H9 (cell line): ENCODE data around the gene MICALL1. TPM values are rescaled to one million over a fixed set of nuclear protein-coding genes. Genes with fewer than 3 reads are reported as not detected.

ENCODE experiments used
- DNase-seq: peaks from one replicate; pipeline ENCODE4 v3.0.0-alpha.2; 2017
- H2AFZ ChIP-seq: one replicate; pipeline ENCODE4 v1.6.1; 2013; ENCODE audit warnings: mild to moderate bottlenecking, low read length, control low read depth, moderate library complexity
- H2AK5ac ChIP-seq: 2 replicates; pipeline ENCODE4 v1.6.1; 2013; ENCODE audit warnings: low read length, control low read depth, mixed read lengths; ENCODE audit not compliant: insufficient read length
- H2BK120ac ChIP-seq: one replicate; pipeline ENCODE4 v1.6.1; 2013; ENCODE audit warnings: low read depth, mild to moderate bottlenecking, low read length, control low read depth, inconsistent platforms; ENCODE audit not compliant: poor library complexity, severe bottlenecking
- H2BK12ac ChIP-seq: 2 replicates; pipeline ENCODE4 v1.6.1; 2013; ENCODE audit warnings: low read length, control low read depth, mixed read lengths, low read depth; ENCODE audit not compliant: insufficient read length
- H2BK15ac ChIP-seq: 2 replicates; pipeline ENCODE4 v1.6.1; 2013; ENCODE audit warnings: low read depth, low read length, control low read depth
- H2BK20ac ChIP-seq: one replicate; pipeline ENCODE4 v1.6.1; 2013; ENCODE audit warnings: low read depth, mild to moderate bottlenecking, low read length, control low read depth, inconsistent platforms; ENCODE audit not compliant: poor library complexity, severe bottlenecking
- H2BK5ac ChIP-seq: 2 replicates; pipeline ENCODE4 v1.6.1; 2013; ENCODE audit warnings: low read length, control low read depth, mixed read lengths; ENCODE audit not compliant: insufficient read length
- H3K14ac ChIP-seq: 2 replicates; pipeline ENCODE4 v1.6.1; 2013; ENCODE audit warnings: low read length, control low read depth; ENCODE audit not compliant: insufficient read depth
- H3K18ac ChIP-seq: 2 replicates; pipeline ENCODE4 v1.6.1; 2013; ENCODE audit warnings: low read depth, mild to moderate bottlenecking, mixed read lengths, low read length, control low read depth; ENCODE audit not compliant: insufficient read length
- H3K23ac ChIP-seq: 2 replicates; pipeline ENCODE4 v1.6.1; 2013; ENCODE audit warnings: low read length, control low read depth, mixed read lengths, low read depth; ENCODE audit not compliant: insufficient read length
- H3K23me2 ChIP-seq: 2 replicates; pipeline ENCODE4 v1.6.1; 2013; ENCODE audit warnings: low read depth, mild to moderate bottlenecking, mixed read lengths, low read length, control low read depth; ENCODE audit not compliant: insufficient read length, poor library complexity, severe bottlenecking
- H3K27ac ChIP-seq: 2 replicates; pipeline ENCODE4 v1.5.1; 2013; ENCODE audit warnings: low read length, control low read depth, mixed read lengths, low read depth; ENCODE audit not compliant: insufficient read length
- H3K27me3 ChIP-seq: 2 replicates; pipeline ENCODE4 v1.6.1; 2013; ENCODE audit warnings: low read length, control low read depth, inconsistent platforms; ENCODE audit not compliant: insufficient read depth
- H3K4ac ChIP-seq: 2 replicates; pipeline ENCODE4 v1.6.1; 2013; ENCODE audit warnings: low read depth, mild to moderate bottlenecking, control low read depth, inconsistent platforms, low read length, moderate library complexity
- H3K4me1 ChIP-seq: 2 replicates; pipeline ENCODE4 v1.6.1; 2013; ENCODE audit warnings: low read length, control low read depth, inconsistent platforms; ENCODE audit not compliant: insufficient read depth
- H3K4me2 ChIP-seq: 2 replicates; pipeline ENCODE4 v1.6.1; 2013; ENCODE audit warnings: low read length, control low read depth, mixed read lengths; ENCODE audit not compliant: insufficient read length, insufficient read depth
- H3K56ac ChIP-seq: 2 replicates; pipeline ENCODE4 v1.6.1; 2013; ENCODE audit warnings: low read depth, mild to moderate bottlenecking, mixed read lengths, low read length, control low read depth; ENCODE audit not compliant: insufficient read length
- H3K79me1 ChIP-seq: 2 replicates; pipeline ENCODE4 v1.6.1; 2013; ENCODE audit warnings: low read depth, mild to moderate bottlenecking, moderate library complexity, low read length, control low read depth, inconsistent platforms; ENCODE audit not compliant: insufficient read depth, poor library complexity, severe bottlenecking
- H3K79me2 ChIP-seq: 2 replicates; pipeline ENCODE4 v1.6.1; 2013; ENCODE audit warnings: low read length, control low read depth, inconsistent platforms; ENCODE audit not compliant: insufficient read depth
- H3K9ac ChIP-seq: 2 replicates; pipeline ENCODE4 v1.6.1; 2013; ENCODE audit warnings: low read length, control low read depth, mixed read lengths; ENCODE audit not compliant: insufficient read length; ENCODE audit errors: extremely low read depth
- H3K9me3 ChIP-seq: one replicate; pipeline ENCODE4 v1.6.1; 2013; ENCODE audit warnings: low read depth, low read length, inconsistent platforms; ENCODE audit not compliant: control insufficient read depth
- H3T11ph ChIP-seq: one replicate; pipeline ENCODE4 v1.6.1; 2013; ENCODE audit warnings: mild to moderate bottlenecking, low read length, control low read depth, inconsistent platforms
- H4K20me1 ChIP-seq: one replicate; pipeline ENCODE4 v1.6.1; 2013; ENCODE audit not compliant: control insufficient read depth, insufficient read length, insufficient read depth
- H4K5ac ChIP-seq: 2 replicates; pipeline ENCODE4 v1.6.1; 2013; ENCODE audit warnings: low read depth, mild to moderate bottlenecking, mixed read lengths, low read length, control low read depth; ENCODE audit not compliant: insufficient read length
- H4K8ac ChIP-seq: replicated peaks from 2 replicates; pipeline ENCODE4 v1.6.1; 2013; ENCODE audit warnings: low read length, control low read depth, mixed read lengths, low read depth; ENCODE audit not compliant: insufficient read length
- H4K91ac ChIP-seq: 2 replicates; pipeline ENCODE4 v1.6.1; 2013; ENCODE audit warnings: low read depth, mild to moderate bottlenecking, moderate library complexity, mixed read lengths, low read length, control low read depth; ENCODE audit not compliant: insufficient read length
- H3K27ac Mint-ChIP-seq, 3 experiments: 2 replicates in 2 of 3; 3 replicates in 1 of 3; pipeline ENCODE4 v1.8.0; 2020 to 2021; ENCODE audit warnings: mixed read lengths in 3 of 3, mild to moderate bottlenecking in 1 of 3, moderate library complexity in 1 of 3
- H3K27me3 Mint-ChIP-seq: 2 replicates; pipeline ENCODE4 v1.8.0; 2021; ENCODE audit warnings: low read depth, mild to moderate bottlenecking, moderate library complexity, mixed read lengths
- H3K36me3 Mint-ChIP-seq, 3 experiments: 2 replicates in 2 of 3; 3 replicates in 1 of 3; pipeline ENCODE4 v1.8.0; 2020 to 2021; ENCODE audit warnings: low read depth in 3 of 3, mixed read lengths in 3 of 3; ENCODE audit not compliant: insufficient read depth in 1 of 3
- H3K4me1 Mint-ChIP-seq, 2 experiments: 2 replicates each; pipeline ENCODE4 v1.8.0; 2020; ENCODE audit warnings: mixed read lengths in 2 of 2
- H3K4me3 Mint-ChIP-seq, 2 experiments: 2 replicates in 1 of 2; 3 replicates in 1 of 2; pipeline ENCODE4 v1.8.0; 2020 to 2021; ENCODE audit warnings: mild to moderate bottlenecking in 2 of 2, mixed read lengths in 2 of 2, moderate library complexity in 1 of 2
- H3K9me3 Mint-ChIP-seq, 2 experiments: 2 replicates in 1 of 2; 3 replicates in 1 of 2; pipeline ENCODE4 v1.8.0; 2020; ENCODE audit warnings: mild to moderate bottlenecking in 2 of 2, mixed read lengths in 2 of 2, moderate library complexity in 1 of 2
- WGBS: extraction: QIAGEN DNeasy Blood & Tissue Kit; methylation state at CpG from one replicate; pipeline ENCODE4 v1.1.7; 2013; ENCODE audit warnings: missing lambda C conversion rate, low lambda C conversion rate, mixed read lengths; ENCODE audit not compliant: insufficient read length; ENCODE audit errors: extremely low coverage; 5-methylcytosine and 5-hydroxymethylcytosine counted together
- total RNA-seq: library from RNA; stranded (reverse); gene quantifications from 2 replicates; pipeline ENCODE4 v1.2.1, GENCODE V29; 2021
- TF ChIP-seq, protein P1 (sequence below): fragments of 200-600 bp; sonication (generic); conservative IDR thresholded peaks from 3 replicates; pipeline ENCODE4 v1.8.0; 2021; ENCODE audit warnings: antibody characterized with exemption, mild to moderate bottlenecking

MICALL1 gene
- total RNA-seq, 1 experiment from 2014 or later: 33.3 TPM

DNA sequence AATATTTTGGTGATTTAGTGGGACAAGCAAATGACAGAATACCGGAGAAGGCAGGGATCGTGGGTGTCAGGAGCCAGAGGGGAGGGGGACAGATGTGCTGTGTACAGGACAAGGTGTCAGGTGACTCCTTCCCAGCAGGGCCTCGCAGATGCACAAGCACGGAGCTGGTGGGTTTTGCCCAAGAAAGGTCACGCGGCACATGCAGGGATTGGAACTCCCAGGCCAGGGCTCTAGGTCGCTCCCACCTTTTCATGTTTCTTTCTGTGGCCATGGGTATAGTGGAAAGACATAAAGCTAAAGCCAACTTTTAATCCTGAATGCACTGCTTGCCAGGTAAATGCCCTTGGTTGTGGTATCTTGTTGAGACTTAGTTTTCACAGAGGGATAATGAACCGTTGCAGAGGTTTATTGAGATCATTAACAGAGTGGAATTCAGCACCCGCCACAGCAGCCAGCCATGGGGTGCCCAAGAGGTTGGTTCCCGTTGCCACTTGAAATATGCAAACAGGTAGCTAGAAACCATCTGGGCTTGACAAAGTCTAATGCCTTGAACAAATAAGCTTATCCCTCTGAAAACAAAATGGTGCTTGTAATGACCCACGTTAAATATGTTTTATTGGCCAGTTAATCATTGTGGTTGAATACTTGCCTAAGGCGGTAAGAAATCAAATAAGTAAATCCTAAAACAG, 37.2 kb downstream of the MICALL1 start:
- peaks cover 0 to 4% of the 10 kb centered on the region in 2 experiments; a peak in 1 of 4 replicates for H3K4me1 Mint-ChIP-seq
- peaks cover 0 to 26% (median 14%) of the 10 kb centered on the region in 3 experiments; a peak in 6 of 7 replicates for H3K36me3 Mint-ChIP-seq
- no peaks in the 10 kb centered on the region for H3K79me2 ChIP-seq
- no peak overlapping the region for H2BK120ac ChIP-seq
- H2AK5ac ChIP-seq: no peak overlapping the region
- H2BK12ac ChIP-seq: no peak overlapping the region
- no peak overlapping the region for H4K5ac ChIP-seq
- H3K27me3 Mint-ChIP-seq: no peaks in the 10 kb centered on the region
- no peak overlapping the region for H4K91ac ChIP-seq
- H3K14ac ChIP-seq: no peak overlapping the region
- no peaks in the 10 kb centered on the region for H3K79me1 ChIP-seq
- no peak overlapping the region for H3K56ac ChIP-seq
- H3K9me3 Mint-ChIP-seq: no peaks in the 10 kb centered on the region
- no CpG with 5 or more reads among the region's 12 CpGs for WGBS
- TF ChIP-seq, protein P1, sequence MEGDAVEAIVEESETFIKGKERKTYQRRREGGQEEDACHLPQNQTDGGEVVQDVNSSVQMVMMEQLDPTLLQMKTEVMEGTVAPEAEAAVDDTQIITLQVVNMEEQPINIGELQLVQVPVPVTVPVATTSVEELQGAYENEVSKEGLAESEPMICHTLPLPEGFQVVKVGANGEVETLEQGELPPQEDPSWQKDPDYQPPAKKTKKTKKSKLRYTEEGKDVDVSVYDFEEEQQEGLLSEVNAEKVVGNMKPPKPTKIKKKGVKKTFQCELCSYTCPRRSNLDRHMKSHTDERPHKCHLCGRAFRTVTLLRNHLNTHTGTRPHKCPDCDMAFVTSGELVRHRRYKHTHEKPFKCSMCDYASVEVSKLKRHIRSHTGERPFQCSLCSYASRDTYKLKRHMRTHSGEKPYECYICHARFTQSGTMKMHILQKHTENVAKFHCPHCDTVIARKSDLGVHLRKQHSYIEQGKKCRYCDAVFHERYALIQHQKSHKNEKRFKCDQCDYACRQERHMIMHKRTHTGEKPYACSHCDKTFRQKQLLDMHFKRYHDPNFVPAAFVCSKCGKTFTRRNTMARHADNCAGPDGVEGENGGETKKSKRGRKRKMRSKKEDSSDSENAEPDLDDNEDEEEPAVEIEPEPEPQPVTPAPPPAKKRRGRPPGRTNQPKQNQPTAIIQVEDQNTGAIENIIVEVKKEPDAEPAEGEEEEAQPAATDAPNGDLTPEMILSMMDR: no peak
- H2BK20ac ChIP-seq: no peak overlapping the region
- H3K9ac ChIP-seq: no peak overlapping the region
- H4K20me1 ChIP-seq: no peaks in the 10 kb centered on the region
- H2AFZ ChIP-seq: no peak overlapping the region
- H3K27ac Mint-ChIP-seq: no peak overlapping the region; a peak in 1 of 7 replicates
- H3K4me2 ChIP-seq: no peak overlapping the region
- DNase-seq: no peak
- no peak overlapping the region for H3K27ac ChIP-seq
- H3K27me3 ChIP-seq: no peaks in the 10 kb centered on the region
- H3K4me3 Mint-ChIP-seq: no peak overlapping the region
- H3T11ph ChIP-seq: no peak overlapping the region
- H2BK15ac ChIP-seq: no peak overlapping the region
- H3K23ac ChIP-seq: no peak overlapping the region
- no peak overlapping the region for H2BK5ac ChIP-seq
- H3K4me1 ChIP-seq: no peaks in the 10 kb centered on the region
- H3K18ac ChIP-seq: no peak overlapping the region
- H3K23me2 ChIP-seq: no peaks in the 10 kb centered on the region
- H4K8ac ChIP-seq: no peak overlapping the region
- H3K9me3 ChIP-seq: no peaks in the 10 kb centered on the region
- H3K4ac ChIP-seq: no peak overlapping the region
